ENCODE results near the gene VAV1. TPM values are rescaled to one million over a fixed set of nuclear protein-coding genes. Genes with fewer than 3 reads are reported as not detected.

The VAV1 gene
- total and polyA plus RNA-seq, 9 of the 15 experiments (the other 6 are each of a cell fraction or from before 2014, with no cell fraction given) = 0.46 to 20.1 (median 11.1) TPM

DNA sequence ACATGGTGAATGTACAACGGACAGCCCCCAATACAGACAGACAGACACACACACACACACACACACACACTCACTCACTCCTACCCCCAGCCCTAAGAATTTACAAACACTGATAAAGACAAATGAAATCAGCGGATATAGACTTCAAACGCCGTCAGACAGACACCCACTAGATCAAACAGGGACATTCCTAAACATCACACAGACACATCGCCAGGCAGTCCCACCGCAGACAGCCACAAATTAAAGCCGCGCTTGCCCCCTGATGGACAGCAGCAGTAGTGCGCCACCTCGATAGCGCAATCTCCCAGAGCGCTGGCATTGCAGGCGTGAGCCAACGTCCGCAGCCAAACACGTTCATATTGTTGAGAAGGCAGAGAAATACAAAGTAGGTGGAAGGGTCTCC, 90.2 kb downstream of the VAV1 start (continued):
- TF ChIP-seq, protein P1, sequence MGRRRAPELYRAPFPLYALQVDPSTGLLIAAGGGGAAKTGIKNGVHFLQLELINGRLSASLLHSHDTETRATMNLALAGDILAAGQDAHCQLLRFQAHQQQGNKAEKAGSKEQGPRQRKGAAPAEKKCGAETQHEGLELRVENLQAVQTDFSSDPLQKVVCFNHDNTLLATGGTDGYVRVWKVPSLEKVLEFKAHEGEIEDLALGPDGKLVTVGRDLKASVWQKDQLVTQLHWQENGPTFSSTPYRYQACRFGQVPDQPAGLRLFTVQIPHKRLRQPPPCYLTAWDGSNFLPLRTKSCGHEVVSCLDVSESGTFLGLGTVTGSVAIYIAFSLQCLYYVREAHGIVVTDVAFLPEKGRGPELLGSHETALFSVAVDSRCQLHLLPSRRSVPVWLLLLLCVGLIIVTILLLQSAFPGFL (CRISPR knock-in tag; IDR thresholded peaks at IDR 0.05) = no peak
- TF ChIP-seq CCAR2 (IDR thresholded peaks at IDR 0.05; ENCODE audit: low read depth, low read length) (no peak), RCOR1 (IDR thresholded peaks at IDR 0.05; ENCODE audit: borderline replicate concordance in 1 of 2, low read depth in 2 of 2, low read length in 2 of 2) (peak in 1 of 2 experiments; percentile 67; a peak in 2 of 4 replicates), ZNF217 (CRISPR knock-in tag; IDR thresholded peaks at IDR 0.05) (no peak), JUNB (CRISPR knock-in tag; conservative IDR thresholded peaks at IDR 0.05) (no peak), WHSC1 (IDR thresholded peaks at IDR 0.05; ENCODE audit: low read length) (no peak), NCOA2 (IDR thresholded peaks at IDR 0.05; ENCODE audit: partially characterized antibody in 2 of 2) (no peak), SMARCA5 (IDR thresholded peaks at IDR 0.05) (peak; percentile 79), ZNF184 (CRISPR knock-in tag; IDR thresholded peaks at IDR 0.05) (no peak), ARID3B (CRISPR knock-in tag; IDR thresholded peaks at IDR 0.05; ENCODE audit: borderline replicate concordance) (no peak), NONO (IDR thresholded peaks at IDR 0.05; ENCODE audit: low read depth in 2 of 2, low read length in 1 of 2) (no peak), ZBTB17 (CRISPR knock-in tag; IDR thresholded peaks at IDR 0.05) (no peak), MYC (IDR thresholded peaks at IDR 0.05; ENCODE audit: low read depth, low read length) (peak; percentile 62; the same call in 1 of the 2 replicates), MYC (CRISPR knock-in tag; IDR thresholded peaks at IDR 0.05; ENCODE audit: borderline replicate concordance, low read depth) (no peak), TOE1 (IDR thresholded peaks at IDR 0.05; ENCODE audit: borderline replicate concordance) (no peak), TOE1 (CRISPR knock-in tag; IDR thresholded peaks at IDR 0.05; ENCODE audit: borderline replicate concordance, low read depth) (no peak), ZNF277 (CRISPR knock-in tag; IDR thresholded peaks at IDR 0.05; ENCODE audit: borderline replicate concordance) (no peak), NUFIP1 (IDR thresholded peaks at IDR 0.05; ENCODE audit: partially characterized antibody) (no peak), SOX6 (IDR thresholded peaks at IDR 0.05) (no peak)

Data from K562 (cell line).